GM23248 (cell line): ENCODE results near the gene SDK2. TPM values are rescaled to one million over a fixed set of nuclear protein-coding genes. Genes with fewer than 3 reads are reported as not detected.
"Not testable (repeated sequence)": the region's sequence is repeated elsewhere in the genome, so short reads cannot be mapped to it uniquely, and the experiment has no call there.

Experiments used
- DNase-seq: peaks from one replicate; pipeline ENCODE4 v3.0.0-alpha.2; 2015
- H2AFZ ChIP-seq: fragments of 200-600 bp; sonication (generic); 2 replicates; pipeline ENCODE4 v1.6.1; 2016; ENCODE audit warnings: antibody characterized with exemption
- H3F3A ChIP-seq: fragments of 200-600 bp; sonication (generic); 2 replicates; pipeline ENCODE4 v1.6.1; 2016; ENCODE audit warnings: mild to moderate bottlenecking, antibody characterized with exemption, mixed run types; ENCODE audit not compliant: insufficient read depth
- H3K27ac ChIP-seq: fragments of 200-600 bp; sonication (generic); 2 replicates; pipeline ENCODE4 v1.5.1; 2016; ENCODE audit warnings: mild to moderate bottlenecking
- H3K27me3 ChIP-seq: fragments of 200-600 bp; sonication (generic); replicated peaks from 2 replicates; pipeline ENCODE4 v1.6.1; 2016; ENCODE audit warnings: mild to moderate bottlenecking; ENCODE audit not compliant: insufficient read depth
- H3K36me3 ChIP-seq: fragments of 200-600 bp; sonication (generic); 2 replicates; pipeline ENCODE4 v1.6.1; 2016; ENCODE audit warnings: low read depth, mild to moderate bottlenecking
- H3K4me1 ChIP-seq: fragments of 200-600 bp; sonication (generic); 2 replicates; pipeline ENCODE4 v1.6.1; 2016; ENCODE audit warnings: mild to moderate bottlenecking; ENCODE audit not compliant: insufficient read depth
- H3K4me2 ChIP-seq: fragments of 200-600 bp; sonication (generic); one replicate; pipeline ENCODE4 v1.6.1; 2016; ENCODE audit warnings: mild to moderate bottlenecking; ENCODE audit not compliant: unreplicated experiment
- H3K4me3 ChIP-seq: fragments of 200-600 bp; sonication (generic); 2 replicates; pipeline ENCODE4 v1.5.1; 2016; ENCODE audit warnings: mild to moderate bottlenecking
- H3K79me2 ChIP-seq: fragments of 200-600 bp; sonication (generic); 2 replicates; pipeline ENCODE4 v1.6.1; 2016; ENCODE audit warnings: mild to moderate bottlenecking; ENCODE audit not compliant: insufficient read depth
- H3K9ac ChIP-seq: fragments of 200-600 bp; sonication (generic); 2 replicates; pipeline ENCODE4 v1.6.1; 2016; ENCODE audit warnings: mild to moderate bottlenecking
- H3K9me2 ChIP-seq: fragments of 200-600 bp; sonication (generic); 2 replicates; pipeline ENCODE4 v1.6.1; 2016; ENCODE audit warnings: mixed run types, mild to moderate bottlenecking, moderate library complexity; ENCODE audit not compliant: insufficient read depth
- H3K9me3 ChIP-seq: fragments of 200-600 bp; sonication (generic); one replicate; pipeline ENCODE4 v1.6.1; 2017; ENCODE audit warnings: low read depth
- H4K20me1 ChIP-seq: fragments of 200-600 bp; sonication (generic); 2 replicates; pipeline ENCODE4 v1.6.0; 2016; ENCODE audit not compliant: insufficient read depth
- EZH2 ChIP-seq: fragments of 200-600 bp; sonication (generic); IDR thresholded peaks from 2 replicates; pipeline ENCODE4 v1.6.1; 2018; ENCODE audit warnings: antibody characterized with exemption, mild to moderate bottlenecking; ENCODE audit not compliant: insufficient read depth, poor library complexity, severe bottlenecking
- EZH2phosphoT487 ChIP-seq: fragments of 200-600 bp; sonication (generic); IDR thresholded peaks from 2 replicates; pipeline ENCODE4 v1.6.1; 2018; ENCODE audit warnings: antibody characterized with exemption, moderate library complexity, mild to moderate bottlenecking, low read depth; ENCODE audit not compliant: insufficient read depth
- WGBS, 2 experiments: methylation state at CpG; one replicate each; pipeline ENCODE4 v1.1.6; 2015 to 2017; ENCODE audit warnings: low lambda C conversion rate in 2 of 2, low coverage in 1 of 2; ENCODE audit errors: missing lambda C conversion rate in 2 of 2; 5-methylcytosine and 5-hydroxymethylcytosine counted together
- in situ Hi-C: fragments of 300-500 bp; cut with MboI; formaldehyde crosslinking; loops from 2 replicates; pipeline ENCODE4 v1.15.0; 2020
- polyA plus RNA-seq: library from polyadenylated mRNA; unstranded; fragments of >200 nt; fragmentation: Nextera tagmentation; extraction: Ambion mirVana; gene quantifications from 2 replicates; pipeline ENCODE4 v1.2.1, GENCODE V29; 2016
- total RNA-seq: library from RNA; depleted of rRNA; stranded (reverse); fragments of >200 nt; shearing (Covaris generic); gene quantifications from 2 replicates; pipeline ENCODE4 v1.2.3, GENCODE V29; 2014

The SDK2 gene
- total and polyA plus RNA-seq, 2 experiments from 2014 or later = under 0.01 to 0.03 TPM

- Histone ChIP-seq H4K20me1 (no peaks in the 10 kb centered on the region), H3K79me2 (no peaks in the 10 kb centered on the region), H2AFZ (no peak overlapping the region), H3K9me2 (no peaks in the 10 kb centered on the region), H3K4me2 (no peak overlapping the region), H3K9ac (no peak overlapping the region), H3K4me3 (no peak overlapping the region), H3K36me3 (no peaks in the 10 kb centered on the region), H3K9me3 (no peaks in the 10 kb centered on the region), H3K27me3 (no peaks in the 10 kb centered on the region), H3K27ac (no peak overlapping the region), H3K4me1 (no peaks in the 10 kb centered on the region), H3F3A (no peaks in the 10 kb centered on the region)
- TF ChIP-seq EZH2 (no peak), EZH2phosphoT487 (no peak)
- no peak for DNase-seq
- 49% methylated on average over 13 of the region's 13 CpGs for WGBS, 2 experiments
- in situ Hi-C loops = no loop called here
Observed at GRCh38 chr17:73476890-73477350, 167.3 kb downstream of the SDK2 start.

- no peak overlapping the region for H3K4me3 ChIP-seq
- H3K27ac ChIP-seq = no peak overlapping the region
- no peak overlapping the region for H3K9ac ChIP-seq
- WGBS, 2 experiments = 40 to 41% methylated on average over 12 of the region's 12 CpGs
- H3K4me2 ChIP-seq = no peak overlapping the region
- H3K9me3 ChIP-seq = no peaks in the 10 kb centered on the region
- DNase-seq = peak; percentile 74
- no peaks in the 10 kb centered on the region for H3F3A ChIP-seq
- no peaks in the 10 kb centered on the region for H3K79me2 ChIP-seq
- no peaks in the 10 kb centered on the region for H3K9me2 ChIP-seq
- no peak overlapping the region for H2AFZ ChIP-seq
- no peaks in the 10 kb centered on the region for H3K4me1 ChIP-seq
- TF ChIP-seq EZH2 (no peak), EZH2phosphoT487 (no peak)
- no peaks in the 10 kb centered on the region for H3K27me3 ChIP-seq
- H4K20me1 ChIP-seq = no peaks in the 10 kb centered on the region
- H3K36me3 ChIP-seq = no peaks in the 10 kb centered on the region
- in situ Hi-C loops = no loop called here
Observed at GRCh38 chr17:73474370-73474988, 169.8 kb downstream of the SDK2 start.

- not testable (repeated sequence) for H3K27me3 ChIP-seq
- 57 to 59% methylated on average over 8 of the region's 8 CpGs for WGBS, 2 experiments
Observed at GRCh38 chr17:73472715-73473114, 171.5 kb downstream of the SDK2 start.

GRCh38 chr17:73471924-73472323 lies 172.3 kb downstream of the SDK2 start:
- no peak overlapping the region for H3K27ac ChIP-seq
- no peaks in the 10 kb centered on the region for H3K79me2 ChIP-seq
- H3F3A ChIP-seq = no peaks in the 10 kb centered on the region
- no peak overlapping the region for H3K9ac ChIP-seq
- no peaks in the 10 kb centered on the region for H3K9me3 ChIP-seq
- no peaks in the 10 kb centered on the region for H3K27me3 ChIP-seq
- WGBS, 2 experiments = 58 to 66% methylated on average over 12 of the region's 12 CpGs
- DNase-seq = no peak
- H3K4me3 ChIP-seq = no peak overlapping the region
- no peak overlapping the region for H3K4me2 ChIP-seq
- H2AFZ ChIP-seq = no peak overlapping the region
- no peaks in the 10 kb centered on the region for H3K4me1 ChIP-seq
- no peaks in the 10 kb centered on the region for H4K20me1 ChIP-seq
- H3K9me2 ChIP-seq = no peaks in the 10 kb centered on the region
- H3K36me3 ChIP-seq = no peaks in the 10 kb centered on the region
- TF ChIP-seq EZH2 = no peak
- TF ChIP-seq EZH2phosphoT487 = no peak
- in situ Hi-C loops = no loop called here

More at GRCh38 chr17:73472715-73473114, 171.5 kb downstream of the SDK2 start:
- H3K9ac ChIP-seq, H4K20me1 ChIP-seq, H3K4me3 ChIP-seq, H3K79me2 ChIP-seq, H3K36me3 ChIP-seq, H3K4me2 ChIP-seq, H2AFZ ChIP-seq, H3F3A ChIP-seq, H3K4me1 ChIP-seq, H3K9me2 ChIP-seq, in situ Hi-C loops, DNase-seq, H3K9me3 ChIP-seq, H3K27ac ChIP-seq: not testable (repeated sequence)

GRCh38 chr17:73470316-73470826 lies 173.9 kb downstream of the SDK2 start:
- Histone ChIP-seq H3K27me3 (no peaks in the 10 kb centered on the region), H3K9me3 (no peaks in the 10 kb centered on the region), H3K36me3 (no peaks in the 10 kb centered on the region), H3K27ac (no peak overlapping the region), H3K9me2 (no peaks in the 10 kb centered on the region), H3K79me2 (no peaks in the 10 kb centered on the region), H4K20me1 (no peaks in the 10 kb centered on the region), H2AFZ (no peak overlapping the region), H3K4me2 (no peak overlapping the region), H3K9ac (no peak overlapping the region), H3K4me1 (no peaks in the 10 kb centered on the region), H3K4me3 (no peak overlapping the region), H3F3A (no peaks in the 10 kb centered on the region)
- no peak for DNase-seq
- in situ Hi-C loops = no loop called here
- WGBS, 2 experiments = 68 to 77% methylated on average over 7 of the region's 7 CpGs
- TF ChIP-seq EZH2phosphoT487 (no peak), EZH2 (no peak)
